HepG2 (cell line): Measurements from ENCODE around the gene CACNA2D3. TPM values are rescaled to one million over a fixed set of nuclear protein-coding genes. Genes with fewer than 3 reads are reported as not detected.

Experiments
- ATAC-seq: fragments of 200-7000 bp; cut with Tn5 transposase; 3 replicates; pipeline ENCODE4 v1.9.1; 2020; ENCODE audit warnings: mild to moderate bottlenecking, moderate library complexity
- BruUV-seq: library from RNA; stranded (reverse); fragments of 400-500 nt; replicated peaks from 2 replicates; lab custom pipeline; 2021; lab: Mats Ljungman, UMichigan
- CTCF ChIA-PET: fragments of 300-600 bp; formaldehyde crosslinking; extraction: SDS; loops from one replicate; lab custom pipeline; 2021; ENCODE audit warnings: low total read pairs, inconsistent platforms, low intra/inter-chr PET ratio; lab: Yijun Ruan, JAX
- POLR2A ChIA-PET: fragments of 350-600 bp; sonication (Branson Sonifier 250); formaldehyde crosslinking; loops from one replicate; lab custom pipeline; 2020; ENCODE audit warnings: antibody characterized with exemption, inconsistent platforms; lab: Yijun Ruan, JAX
- DNase-seq: peaks from one replicate; pipeline ENCODE4 v3.0.0-alpha.2; 2015; ENCODE audit warnings: low spot score
- FAIRE-seq: peaks from 3 replicates; lab custom pipeline; 2011; peaks lifted over from hg19 to GRCh38; lab: Jason Lieb, UNC
- H2AFZ ChIP-seq: one replicate; pipeline ENCODE4 v1.6.1; 2011; ENCODE audit warnings: low read length, inconsistent platforms
- H3K27ac ChIP-seq: fragments of 300-600 bp; 3 replicates; pipeline ENCODE4 v1.8.0; 2011; ENCODE audit warnings: mixed run types, mild to moderate bottlenecking, mixed read lengths, low read length, inconsistent platforms; ENCODE audit not compliant: insufficient read depth; ENCODE audit errors: extremely low read length
- H3K27me3 ChIP-seq, 2 experiments: fragments of 200-600 bp in 1 of 2; 2 replicates in 1 of 2; 3 replicates in 1 of 2; pipeline versions ENCODE4 v1.6.0 to v1.8.0; 2011; ENCODE audit warnings: low read length in 2 of 2, mild to moderate bottlenecking in 2 of 2, moderate library complexity in 2 of 2, inconsistent platforms in 1 of 2; ENCODE audit not compliant: insufficient read depth in 2 of 2, control insufficient read depth in 1 of 2
- H3K36me3 ChIP-seq, 2 experiments: fragments of 200-600 bp in 1 of 2; replicated peaks in 1 of 2; 2 replicates in 1 of 2; 3 replicates in 1 of 2; pipeline versions ENCODE4 v1.5.1 to v1.8.0; 2011; ENCODE audit warnings: low read length in 2 of 2, inconsistent platforms in 1 of 2; ENCODE audit not compliant: insufficient read depth in 2 of 2, control insufficient read depth in 1 of 2
- H3K4me1 ChIP-seq: 2 replicates; pipeline ENCODE4 v1.5.1; 2012; ENCODE audit warnings: low read length, inconsistent platforms; ENCODE audit not compliant: insufficient read depth
- H3K4me2 ChIP-seq: 2 replicates; pipeline ENCODE4 v1.6.0; 2011; ENCODE audit warnings: low read depth, low read length, inconsistent platforms
- H3K4me3 ChIP-seq, 3 experiments: fragments of 200-600 bp in 1 of 3; sonication (generic), shearing (Covaris generic) in 1 of 3; replicated peaks in 1 of 3; 2 replicates each; pipeline ENCODE4 v1.5.1; 2011 to 2016; ENCODE audit warnings: low read length in 3 of 3, inconsistent platforms in 2 of 3, low read depth in 2 of 3, mild to moderate bottlenecking in 2 of 3, control low read depth in 1 of 3, mixed read lengths in 1 of 3; ENCODE audit not compliant: insufficient read depth in 1 of 3
- H3K79me2 ChIP-seq: one replicate; pipeline ENCODE4 v1.6.1; 2011; ENCODE audit warnings: low read length, inconsistent platforms; ENCODE audit not compliant: insufficient read depth
- H3K9ac ChIP-seq: 2 replicates; pipeline ENCODE4 v1.6.0; 2011; ENCODE audit warnings: mild to moderate bottlenecking, low read depth, low read length, inconsistent platforms; ENCODE audit not compliant: insufficient read depth
- H3K9me3 ChIP-seq: 2 replicates; pipeline ENCODE4 v1.5.1; 2012; ENCODE audit warnings: mild to moderate bottlenecking, low read length
- H4K20me1 ChIP-seq: 2 replicates; pipeline ENCODE4 v1.6.0; 2011; ENCODE audit warnings: inconsistent platforms, mild to moderate bottlenecking, low read length, moderate library complexity; ENCODE audit not compliant: insufficient read depth
- DNMT3B ChIP-seq: conservative IDR thresholded peaks from 2 replicates; pipeline ENCODE4 v1.6.1; 2016; ENCODE audit warnings: missing biosample characterization, control low read depth
- FOXO1 ChIP-seq: sonication (generic); formaldehyde crosslinking; IDR thresholded peaks from 2 replicates; pipeline ENCODE4 v1.4.0; 2020; ENCODE audit warnings: missing genetic modification reagents
- MEIS2 ChIP-seq: sonication (generic); formaldehyde crosslinking; IDR thresholded peaks from 2 replicates; pipeline ENCODE4 v1.9.0; 2021; ENCODE audit warnings: mild to moderate bottlenecking, missing genetic modification reagents
- PLRG1 ChIP-seq: fragments of 450-650 bp; conservative IDR thresholded peaks from 2 replicates; pipeline ENCODE4 v1.6.1; 2016
- REPIN1 ChIP-seq: sonication (generic); formaldehyde crosslinking; IDR thresholded peaks from 2 replicates; pipeline ENCODE4 v1.8.0; 2022; ENCODE audit warnings: missing genetic modification reagents, low read depth, mild to moderate bottlenecking, borderline replicate concordance
- SAFB2 ChIP-seq: sonication (generic); formaldehyde crosslinking; IDR thresholded peaks from 2 replicates; pipeline ENCODE4 v1.5.1; 2020; ENCODE audit warnings: missing genetic modification reagents, low read depth, mild to moderate bottlenecking, borderline replicate concordance
- SMYD3 ChIP-seq: sonication (generic); formaldehyde crosslinking; IDR thresholded peaks from 2 replicates; pipeline ENCODE4 v1.8.1; 2023; ENCODE audit warnings: mild to moderate bottlenecking, missing genetic modification reagents
- ZNF10 ChIP-seq: sonication (generic); formaldehyde crosslinking; IDR thresholded peaks from 2 replicates; pipeline ENCODE4 v1.4.0; 2020; ENCODE audit warnings: mild to moderate bottlenecking, low read depth, missing genetic modification reagents, borderline replicate concordance
- ZNF142 ChIP-seq: sonication (generic); formaldehyde crosslinking; IDR thresholded peaks from 2 replicates; pipeline ENCODE4 v1.4.0; 2020; ENCODE audit warnings: missing genetic modification reagents
- ZNF333 ChIP-seq: sonication (generic); formaldehyde crosslinking; IDR thresholded peaks from 2 replicates; pipeline ENCODE4 v1.4.0; 2020; ENCODE audit warnings: mild to moderate bottlenecking, missing genetic modification reagents, borderline replicate concordance
- ZNF335 ChIP-seq: sonication (generic); formaldehyde crosslinking; IDR thresholded peaks from 2 replicates; pipeline ENCODE4 v1.4.0; 2020; ENCODE audit warnings: missing genetic modification reagents
- whole genome bisulfite sequencing: methylation state at CpG from one replicate; pipeline ENCODE4 v1.1.6; 2017; ENCODE audit warnings: low lambda C conversion rate; 5-methylcytosine and 5-hydroxymethylcytosine counted together
- in situ Hi-C: cut with HindIII; loops from 2 replicates; pipeline ENCODE4 v1.10.0; 2017; ENCODE audit warnings: low pct_unique_long_range_greater_than_20kb; ENCODE audit not compliant: extremely low pct_ligation_motif_present
- intact Hi-C: fragments of 100-400 bp; cut with micrococcal nuclease; formaldehyde crosslinking; loops from one replicate; pipeline ENCODE4 v1.10.0; 2022; ENCODE audit not compliant: unreplicated experiment
- polyA plus RNA-seq, 8 experiments: library from polyadenylated mRNA; depleted of rRNA in 3 of 8; stranded (reverse) in 7 of 8; unstranded in 1 of 8; fragments of >200 nt; fragmentation: Illumina TruSeq in 4 of 8; extraction: Trizol in 4 of 8; gene quantifications; 2 replicates each; pipeline versions ENCODE4 v1.2.1 to v1.2.3, GENCODE V29; 2011 to 2016; ENCODE audit warnings: low read depth in 4 of 8, missing spikeins in 1 of 8, mixed read lengths in 1 of 8; ENCODE audit not compliant: insufficient read depth in 1 of 8
- total RNA-seq, 5 experiments: library from RNA; depleted of rRNA; stranded (reverse); fragments of >200 nt; fragmentation: Illumina TruSeq; extraction: Trizol; gene quantifications; 2 replicates each; pipeline ENCODE4 v1.2.3, GENCODE V29; 2016; ENCODE audit warnings: low read depth in 1 of 5
- TF ChIP-seq, protein P1 (sequence below): sonication (generic); formaldehyde crosslinking; IDR thresholded peaks from 2 replicates; pipeline ENCODE4 v1.4.0; 2020; ENCODE audit warnings: low read depth, mild to moderate bottlenecking, missing genetic modification reagents

The CACNA2D3 gene
- total and polyA plus RNA-seq, 2 of the 13 experiments (the other 11 are each of a cell fraction or from before 2014, with no cell fraction given) = not detected

GRCh38 chr3:54703923-54704322, 581.6 kb downstream of the CACNA2D3 start:
- intact Hi-C loops = no loop called here

DNA sequence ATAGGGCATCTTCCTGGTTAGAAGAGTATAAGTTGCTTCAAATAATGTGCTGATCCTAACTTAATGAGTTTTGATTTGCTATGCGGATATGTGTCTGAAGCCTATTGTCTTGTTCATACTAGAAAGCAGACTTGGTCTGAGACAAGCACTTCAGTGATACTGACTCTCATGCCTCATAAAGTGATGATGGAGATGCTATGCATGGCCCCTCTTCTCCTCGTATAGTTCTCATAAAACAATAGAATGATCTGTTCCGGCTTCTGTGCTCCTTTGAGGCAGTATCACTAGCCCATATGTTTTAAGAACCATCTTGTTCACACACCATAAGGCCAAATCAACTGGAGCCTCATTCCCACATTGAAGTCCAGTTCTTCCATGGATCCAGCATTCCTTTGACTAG, 583.4 kb downstream of the CACNA2D3 start:
- FAIRE-seq (no peak), DNase-seq (no peak), ATAC-seq (no peak)
- H2AFZ ChIP-seq = no peak overlapping the region
- no peaks in the 10 kb centered on the region for H4K20me1 ChIP-seq
- BruUV-seq = no TSS peak
- no peak overlapping the region for H3K4me2 ChIP-seq
- H3K4me1 ChIP-seq = no peaks in the 10 kb centered on the region
- in situ Hi-C loops = no loop called here
- H3K9me3 ChIP-seq = no peaks in the 10 kb centered on the region
- POLR2A ChIA-PET = no interaction called here
- H3K79me2 ChIP-seq = no peaks in the 10 kb centered on the region
- H3K9ac ChIP-seq = no peak overlapping the region
- 70% methylated on average over 2 of the region's 3 CpGs for WGBS
- no peaks in the 10 kb centered on the region for H3K36me3 ChIP-seq
- CTCF ChIA-PET = no interaction called here
- no peaks in the 10 kb centered on the region for H3K27me3 ChIP-seq
- H3K27ac ChIP-seq = no peak overlapping the region
- H3K4me3 ChIP-seq = no peak overlapping the region
- intact Hi-C loops = no loop called here
- TF ChIP-seq PLRG1 (no peak), SAFB2 (CRISPR knock-in tag) (no peak), FOXO1 (CRISPR knock-in tag) (no peak), SMYD3 (CRISPR knock-in tag) (no peak), ZNF142 (CRISPR knock-in tag) (no peak)

More at GRCh38 chr3:54703923-54704322, 581.6 kb downstream of the CACNA2D3 start:
- in situ Hi-C loops = no loop called here
- DNase-seq (no peak), ATAC-seq (no peak), FAIRE-seq (no peak)
- WGBS = 0% methylated on average over 1 of the region's 1 CpG
- Histone ChIP-seq H3K9ac (no peak overlapping the region), H3K4me3 (no peak overlapping the region), H3K27me3 (no peaks in the 10 kb centered on the region), H3K4me2 (no peak overlapping the region), H3K27ac (no peak overlapping the region), H3K36me3 (no peaks in the 10 kb centered on the region), H4K20me1 (no peaks in the 10 kb centered on the region), H3K9me3 (no peaks in the 10 kb centered on the region), H2AFZ (no peak overlapping the region), H3K79me2 (no peaks in the 10 kb centered on the region), H3K4me1 (no peaks in the 10 kb centered on the region; the same call in 1 of the 2 replicates)
- POLR2A ChIA-PET = no interaction called here
- CTCF ChIA-PET = no interaction called here
- no TSS peak for BruUV-seq
- no peak for TF ChIP-seq DNMT3B (CRISPR knock-in tag)
- no peak for TF ChIP-seq ZNF333 (CRISPR knock-in tag)
- no peak for TF ChIP-seq REPIN1 (CRISPR knock-in tag)
- no peak for TF ChIP-seq MEIS2 (CRISPR knock-in tag)
- no peak for TF ChIP-seq ZNF10
- TF ChIP-seq ZNF335 (CRISPR knock-in tag) = no peak
- TF ChIP-seq, protein P1, sequence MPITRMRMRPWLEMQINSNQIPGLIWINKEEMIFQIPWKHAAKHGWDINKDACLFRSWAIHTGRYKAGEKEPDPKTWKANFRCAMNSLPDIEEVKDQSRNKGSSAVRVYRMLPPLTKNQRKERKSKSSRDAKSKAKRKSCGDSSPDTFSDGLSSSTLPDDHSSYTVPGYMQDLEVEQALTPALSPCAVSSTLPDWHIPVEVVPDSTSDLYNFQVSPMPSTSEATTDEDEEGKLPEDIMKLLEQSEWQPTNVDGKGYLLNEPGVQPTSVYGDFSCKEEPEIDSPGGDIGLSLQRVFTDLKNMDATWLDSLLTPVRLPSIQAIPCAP (CRISPR knock-in tag) = no peak
